ENCODE data around the gene GLI3. TPM values are rescaled to one million over a fixed set of nuclear protein-coding genes. Genes with fewer than 3 reads are reported as not detected.

The GLI3 gene
- total RNA-seq, 4 donors from 2014 or later, result 3.0 to 9.0 (median 4.2) TPM

GRCh38 chr7:42021631-42022030 lies 215.4 kb downstream of the GLI3 start:
- Histone ChIP-seq H3K36me3 (peaks cover 0 to 55% (median 0%) of the 10 kb centered on the region in 3 donors), H3K27ac (no peak overlapping the region), H3K27me3 (no peaks in the 10 kb centered on the region), H3K4me3 (no peak overlapping the region), H3K4me1 (no peaks in the 10 kb centered on the region), H3K9me3 (no peaks in the 10 kb centered on the region)
- intact Hi-C loops (cut with DNase I), result no loop called here
- TF ChIP-seq, protein P1, sequence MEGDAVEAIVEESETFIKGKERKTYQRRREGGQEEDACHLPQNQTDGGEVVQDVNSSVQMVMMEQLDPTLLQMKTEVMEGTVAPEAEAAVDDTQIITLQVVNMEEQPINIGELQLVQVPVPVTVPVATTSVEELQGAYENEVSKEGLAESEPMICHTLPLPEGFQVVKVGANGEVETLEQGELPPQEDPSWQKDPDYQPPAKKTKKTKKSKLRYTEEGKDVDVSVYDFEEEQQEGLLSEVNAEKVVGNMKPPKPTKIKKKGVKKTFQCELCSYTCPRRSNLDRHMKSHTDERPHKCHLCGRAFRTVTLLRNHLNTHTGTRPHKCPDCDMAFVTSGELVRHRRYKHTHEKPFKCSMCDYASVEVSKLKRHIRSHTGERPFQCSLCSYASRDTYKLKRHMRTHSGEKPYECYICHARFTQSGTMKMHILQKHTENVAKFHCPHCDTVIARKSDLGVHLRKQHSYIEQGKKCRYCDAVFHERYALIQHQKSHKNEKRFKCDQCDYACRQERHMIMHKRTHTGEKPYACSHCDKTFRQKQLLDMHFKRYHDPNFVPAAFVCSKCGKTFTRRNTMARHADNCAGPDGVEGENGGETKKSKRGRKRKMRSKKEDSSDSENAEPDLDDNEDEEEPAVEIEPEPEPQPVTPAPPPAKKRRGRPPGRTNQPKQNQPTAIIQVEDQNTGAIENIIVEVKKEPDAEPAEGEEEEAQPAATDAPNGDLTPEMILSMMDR (IDR thresholded peaks at IDR 0.05), result no peak
- no peak for TF ChIP-seq POLR2A (IDR thresholded peaks at IDR 0.05)
- no peak for DNase-seq
- 61 to 64% methylated on average over 3 of the region's 3 CpGs for WGBS, 2 donors

- TF ChIP-seq, protein P1 (IDR thresholded peaks at IDR 0.05), result no peak
- intact Hi-C loops (cut with DNase I), result no loop called here
- peaks cover 0 to 8% (median 3%) of the 10 kb centered on the region in 3 donors for H3K4me1 ChIP-seq
- no peaks in the 10 kb centered on the region for H3K9me3 ChIP-seq
- no peak overlapping the region for H3K4me3 ChIP-seq
- 75 to 84% methylated on average over 6 to 7 of the region's 7 CpGs for WGBS, 2 donors
- peaks cover 0 to 48% (median 0%) of the 10 kb centered on the region in 3 donors for H3K36me3 ChIP-seq
- H3K27me3 ChIP-seq, result no peaks in the 10 kb centered on the region
- H3K27ac ChIP-seq, result no peak overlapping the region
- DNase-seq, result no peak
Observed at GRCh38 chr7:42020061-42020460, 216.9 kb downstream of the GLI3 start.

DNA sequence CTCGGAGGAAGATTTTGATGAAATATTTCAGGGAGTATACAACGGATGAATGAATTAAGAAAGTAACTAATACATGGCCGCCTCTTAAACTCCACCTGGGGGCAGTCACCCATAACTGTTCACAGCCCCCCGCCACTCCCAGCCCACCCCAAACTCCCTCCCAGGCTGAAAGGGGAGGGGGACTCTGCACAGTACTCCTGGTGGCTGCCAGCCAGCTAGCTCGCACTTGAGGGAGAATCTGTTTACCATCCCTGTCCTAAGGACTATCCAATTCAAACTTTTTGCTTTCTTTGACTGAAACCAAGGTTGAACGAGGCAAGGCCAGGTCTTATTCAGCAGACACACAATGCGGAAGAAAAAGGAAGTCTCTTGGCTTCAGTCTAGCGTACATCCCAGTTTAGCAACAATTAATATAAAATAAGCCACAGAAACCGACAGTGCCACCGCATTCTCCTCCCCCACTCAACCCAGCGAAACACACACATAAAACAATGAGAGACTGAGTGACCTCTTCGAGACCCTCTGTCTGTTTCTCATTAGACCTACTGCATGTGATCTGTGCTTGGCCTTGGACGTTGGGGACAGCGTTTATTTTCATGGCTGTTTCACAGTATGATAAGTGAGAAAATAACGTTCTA lies 219.5 kb downstream of the GLI3 start:
- H3K27ac ChIP-seq, result no peak overlapping the region
- WGBS, 2 donors, result 65 to 77% methylated on average over 13 to 15 of the region's 15 CpGs
- intact Hi-C loops (cut with DNase I), result no loop called here
- DNase-seq, result no peak
- H3K27me3 ChIP-seq, result no peaks in the 10 kb centered on the region
- H3K4me1 ChIP-seq, result peaks cover 0 to 8% (median 3%) of the 10 kb centered on the region in 3 donors
- TF ChIP-seq, protein P1 (IDR thresholded peaks at IDR 0.05), result no peak
- no peak for TF ChIP-seq POLR2A (IDR thresholded peaks at IDR 0.05)
- no peak overlapping the region for H3K4me3 ChIP-seq
- peaks cover 0 to 26% (median 0%) of the 10 kb centered on the region in 3 donors for H3K36me3 ChIP-seq
- H3K9me3 ChIP-seq, result peaks cover 0 to 9% (median 5%) of the 10 kb centered on the region in 3 donors

- DNase-seq, result no peak
- peaks cover 0 to 28% (median 0%) of the 10 kb centered on the region in 3 donors for H3K36me3 ChIP-seq
- TF ChIP-seq POLR2A (IDR thresholded peaks at IDR 0.05), result no peak
- TF ChIP-seq, protein P1 (IDR thresholded peaks at IDR 0.05), result no peak
- peaks cover 0 to 8% (median 3%) of the 10 kb centered on the region in 3 donors for H3K4me1 ChIP-seq
- no peaks in the 10 kb centered on the region for H3K27me3 ChIP-seq
- peaks cover 0 to 9% (median 5%) of the 10 kb centered on the region in 3 donors for H3K9me3 ChIP-seq
- no peak overlapping the region for H3K27ac ChIP-seq
- no peak overlapping the region for H3K4me3 ChIP-seq
- intact Hi-C loops (cut with DNase I), result no loop called here
- WGBS, 2 donors, result 95 to 96% methylated on average over 3 of the region's 3 CpGs
Observed at GRCh38 chr7:42016517-42016916, 220.5 kb downstream of the GLI3 start.
